GM12892 (cell line): ENCODE data around the gene ZNF865.

Source experiments
- POLR2A ChIP-seq: IDR thresholded peaks from 2 replicates; pipeline ENCODE4 v1.6.1; 2011; ENCODE audit warnings: low read depth, low read length, control low read depth
- POLR2AphosphoS5 ChIP-seq: IDR thresholded peaks from 2 replicates; pipeline ENCODE4 v1.6.1; 2011; ENCODE audit warnings: low read depth, low read length, control low read depth
- TAF1 ChIP-seq: IDR thresholded peaks from 2 replicates; pipeline ENCODE4 v1.6.1; 2011; ENCODE audit warnings: low read depth, mild to moderate bottlenecking, control low read depth, low read length, borderline replicate concordance

GRCh38 chr19:55600662-55601028, 4.8 kb upstream of the ZNF865 start:
- TF ChIP-seq POLR2A (no peak), TAF1 (no peak), POLR2AphosphoS5 (0 out of 2 replicates have a peak, but pooled peaks have one; percentile 17)
